NT2/D1 (cell line): ENCODE results near the gene ADAMTS6.

ENCODE experiments used
- SUZ12 ChIP-seq: IDR thresholded peaks from 2 replicates; pipeline ENCODE4 v1.6.1; 2011; ENCODE audit not compliant: insufficient read length, insufficient read depth; ENCODE audit errors: extremely low read depth
- YY1 ChIP-seq: IDR thresholded peaks from 2 replicates; pipeline ENCODE4 v1.6.1; 2011; ENCODE audit not compliant: insufficient read length, insufficient read depth
- ZNF274 ChIP-seq: IDR thresholded peaks from 2 replicates; pipeline ENCODE4 v1.6.1; 2011; ENCODE audit warnings: mild to moderate bottlenecking, low read depth, low read length

DNA sequence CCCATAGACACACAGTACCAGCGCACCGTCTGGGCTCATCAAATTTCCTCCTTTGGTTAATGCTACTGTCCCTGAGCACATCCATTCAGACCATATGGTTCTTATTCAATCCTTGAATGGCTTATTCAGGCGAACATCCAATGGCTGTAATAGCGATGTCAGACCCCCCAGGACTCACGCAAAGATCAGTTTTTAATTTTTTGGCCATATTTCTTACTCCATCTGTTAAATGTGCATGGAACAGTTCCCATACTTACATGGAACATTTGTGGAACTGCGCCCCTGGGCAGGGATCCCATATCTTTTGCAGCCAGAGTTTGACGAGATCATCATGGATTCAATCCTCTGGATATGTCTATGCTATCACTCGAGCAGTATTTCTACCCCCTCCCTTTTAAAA lies 213.2 kb downstream of the ADAMTS6 start:
- TF ChIP-seq YY1 (no peak), SUZ12 (no peak), ZNF274 (no peak)
